Panc1 (cell line): ENCODE data around the gene NAT16. TPM values are rescaled to one million over a fixed set of nuclear protein-coding genes. Genes with fewer than 3 reads are reported as not detected.
"Not testable (repeated sequence)": the region's sequence is repeated elsewhere in the genome, so short reads cannot be mapped to it uniquely, and the experiment has no call there.

ENCODE experiments used
- ATAC-seq: fragments of 200-7000 bp; cut with Tn5 transposase; 2 replicates; pipeline ENCODE4 v1.9.1; 2020; ENCODE audit warnings: mild to moderate bottlenecking, moderate library complexity
- BruUV-seq: library from RNA; stranded (reverse); fragments of 400-500 nt; replicated peaks from 2 replicates; lab custom pipeline; 2021; lab: Mats Ljungman, UMichigan
- CTCF ChIA-PET: fragments of 300-600 bp; sonication (Branson Sonifier 250); formaldehyde crosslinking; loops from one replicate; lab custom pipeline; 2022; ENCODE audit warnings: antibody characterized with exemption; lab: Charles Lee
- POLR2A ChIA-PET: fragments of 300-600 bp; sonication (Branson Sonifier 250); formaldehyde crosslinking; loops from one replicate; lab custom pipeline; 2022; ENCODE audit warnings: antibody characterized with exemption; lab: Charles Lee
- DNase-seq: peaks from one replicate; pipeline ENCODE4 v3.0.0-alpha.2; 2010; ENCODE audit warnings: low read depth, low spot score
- H3K27ac ChIP-seq: 2 replicates; pipeline ENCODE4 v1.5.1; 2011; ENCODE audit warnings: mild to moderate bottlenecking, low read length, inconsistent platforms
- H3K27me3 ChIP-seq: fragments of 200-500 bp; sonication (Bioruptor generic); 2 replicates; pipeline ENCODE4 v1.6.0; 2014; ENCODE audit warnings: low read length, inconsistent platforms; ENCODE audit not compliant: control insufficient read depth, insufficient read depth
- H3K36me3 ChIP-seq: fragments of 200-500 bp; sonication (Bioruptor generic); 2 replicates; pipeline ENCODE4 v1.5.1; 2014; ENCODE audit warnings: inconsistent platforms, mild to moderate bottlenecking, low read length, moderate library complexity; ENCODE audit not compliant: control insufficient read depth, insufficient read depth
- H3K4me1 ChIP-seq: 2 replicates; pipeline ENCODE4 v1.5.1; 2011; ENCODE audit warnings: inconsistent platforms, mild to moderate bottlenecking, low read length, moderate library complexity; ENCODE audit not compliant: control insufficient read depth, insufficient read depth
- H3K4me3 ChIP-seq, 2 experiments: 2 replicates each; pipeline ENCODE4 v1.5.1; 2011 to 2012; ENCODE audit warnings: low read depth in 2 of 2, low read length in 2 of 2, mild to moderate bottlenecking in 2 of 2, inconsistent platforms in 1 of 2, moderate library complexity in 1 of 2
- H3K9me3 ChIP-seq: fragments of 200-500 bp; sonication (Bioruptor generic); 2 replicates; pipeline ENCODE4 v1.5.1; 2014; ENCODE audit warnings: low read depth, mild to moderate bottlenecking, inconsistent platforms, low read length, moderate library complexity; ENCODE audit not compliant: control insufficient read depth, insufficient read depth
- CTCF ChIP-seq: fragments of 450-650 bp; IDR thresholded peaks from 2 replicates; pipeline ENCODE4 v1.5.1; 2017; ENCODE audit warnings: mild to moderate bottlenecking
- POLR2AphosphoS5 ChIP-seq: IDR thresholded peaks from 2 replicates; pipeline ENCODE4 v1.6.1; 2012; ENCODE audit warnings: mild to moderate bottlenecking, low read depth, low read length, moderate library complexity
- REST ChIP-seq, 2 experiments: IDR thresholded peaks; 2 replicates each; pipeline ENCODE4 v1.6.1; 2011 to 2012; ENCODE audit warnings: low read depth in 2 of 2, control low read depth in 1 of 2, low read length in 1 of 2, mild to moderate bottlenecking in 1 of 2, moderate library complexity in 1 of 2; ENCODE audit not compliant: insufficient read depth in 1 of 2
- SIN3A ChIP-seq: IDR thresholded peaks from 2 replicates; pipeline ENCODE4 v1.6.1; 2012; ENCODE audit warnings: low read depth, mild to moderate bottlenecking, low read length, moderate library complexity, borderline replicate concordance; ENCODE audit not compliant: insufficient read depth
- TCF7L2 ChIP-seq: IDR thresholded peaks from 2 replicates; pipeline ENCODE4 v1.6.1; 2011; ENCODE audit warnings: mild to moderate bottlenecking, low read depth, low read length, inconsistent platforms
- in situ Hi-C: cut with HindIII; loops from 2 replicates; pipeline ENCODE4 v1.10.0; 2016; ENCODE audit warnings: low sequenced_read_pairs, low pct_unique_long_range_greater_than_20kb
- intact Hi-C: fragments of 100-400 bp; cut with micrococcal nuclease; formaldehyde crosslinking; loops from one replicate; pipeline ENCODE4 v1.10.0; 2022; ENCODE audit not compliant: unreplicated experiment
- total RNA-seq: library from RNA; stranded (reverse); gene quantifications from one replicate; pipeline ENCODE4 v1.2.1, GENCODE V29; 2021; ENCODE audit not compliant: unreplicated experiment

NAT16 gene
- total RNA-seq, 1 experiment from 2014 or later, result 0.15 TPM

- no peak overlapping the region for H3K4me3 ChIP-seq
- intact Hi-C loops, result loop anchor here (2.0 kb wide), 1 partner anchor 39 kb away; no protein-coding TSS in a partner anchor
- ATAC-seq (no peak), DNase-seq (no peak)
- ChIA-PET POLR2A (interaction anchor here (0.6 kb wide), 2 partner anchors 10 to 39 kb away, joined by 3 to 5 read pairs; no protein-coding TSS in a partner anchor), CTCF (no interaction called here)
- H3K9me3 ChIP-seq, result no peaks in the 10 kb centered on the region
- peaks cover 2% of the 10 kb centered on the region for H3K36me3 ChIP-seq
- peak overlapping the region; percentile 34; the same call in 1 of the 2 replicates for H3K27ac ChIP-seq
- no TSS peak for BruUV-seq
- peaks cover 37% of the 10 kb centered on the region for H3K4me1 ChIP-seq
- no peaks in the 10 kb centered on the region for H3K27me3 ChIP-seq
- TF ChIP-seq CTCF (no peak), POLR2AphosphoS5 (peak; percentile 44; the same call in 1 of the 2 replicates), TCF7L2 (no peak), SIN3A (no peak)
- in situ Hi-C loops, result no loop called here
These were observed 46.3 kb downstream of the NAT16 start for GRCh38 chr7:101133621-101134398.

- H3K36me3 ChIP-seq, in situ Hi-C loops, H3K9me3 ChIP-seq, BruUV-seq, H3K4me3 ChIP-seq, H3K27me3 ChIP-seq, intact Hi-C loops, DNase-seq, ATAC-seq: not testable (repeated sequence)
- TF ChIP-seq POLR2AphosphoS5, result peak; percentile 11; the same call in 1 of the 2 replicates
- Histone ChIP-seq H3K4me1 (peaks cover 35% of the 10 kb centered on the region), H3K27ac (peak overlapping the region; percentile 34; the same call in 1 of the 2 replicates)
- ChIA-PET POLR2A (interaction anchor here (0.6 to 0.7 kb wide), 4 partner anchors 10 to 48 kb away, joined by 3 to 5 read pairs (median 4); partner anchors contain the start of gene TRIM56), CTCF (interaction anchor here (0.7 kb wide), 1 partner anchor 10 kb away, joined by 12 read pairs; no protein-coding TSS in a partner anchor)
These were observed 47.2 kb downstream of the NAT16 start for GRCh38 chr7:101132626-101133600.

GRCh38 chr7:101129603-101130117 lies 50.4 kb downstream of the NAT16 start:
- peaks cover 44% of the 10 kb centered on the region for H3K4me1 ChIP-seq
- CTCF ChIA-PET, result no interaction called here
- intact Hi-C loops, result no loop called here

More at GRCh38 chr7:101129603-101130117, 50.4 kb downstream of the NAT16 start:
- no TSS peak for BruUV-seq
- Histone ChIP-seq H3K4me3 (peak overlapping the region; percentile 51 to 90), H3K9me3 (no peaks in the 10 kb centered on the region), H3K27ac (peak overlapping the region; percentile 98), H3K36me3 (no peaks in the 10 kb centered on the region), H3K27me3 (no peaks in the 10 kb centered on the region)
- in situ Hi-C loops, result no loop called here
- POLR2A ChIA-PET, result interaction anchor here (0.6 to 1.8 kb wide), 3 partner anchors 12 to 119 kb away, joined by 4 to 13 read pairs (median 9); no protein-coding TSS in a partner anchor
- TF ChIP-seq POLR2AphosphoS5 (no peak), CTCF (no peak), REST (IDR thresholded peaks at IDR 0.05; ENCODE audit: insufficient read depth in 1 of 2, low read depth in 2 of 2, low read length in 1 of 2) (no peak), TCF7L2 (no peak), SIN3A (no peak)
- DNase-seq (no peak), ATAC-seq (no peak)
